PC-3 (cell line): ENCODE results near the gene HECW1. TPM values are rescaled to one million over a fixed set of nuclear protein-coding genes. Genes with fewer than 3 reads are reported as not detected.

ENCODE experiments used
- ATAC-seq: fragments of 200-7000 bp; cut with Tn5 transposase; 2 replicates; pipeline ENCODE4 v1.9.1; 2020; ENCODE audit warnings: mild to moderate bottlenecking, moderate library complexity
- BruUV-seq: library from RNA; stranded (reverse); fragments of 400-500 nt; replicated peaks from 2 replicates; lab custom pipeline; 2021; lab: Mats Ljungman, UMichigan
- CTCF ChIA-PET: fragments of 300-600 bp; sonication (Branson Sonifier 250); formaldehyde crosslinking; loops from one replicate; lab custom pipeline; 2022; ENCODE audit warnings: antibody characterized with exemption; lab: Charles Lee
- POLR2A ChIA-PET: fragments of 300-600 bp; sonication (Branson Sonifier 250); formaldehyde crosslinking; loops from one replicate; lab custom pipeline; 2022; ENCODE audit warnings: antibody characterized with exemption; ENCODE audit not compliant: unreplicated experiment; lab: Charles Lee
- DNase-seq: peaks from one replicate; pipeline ENCODE4 v3.0.0-alpha.2; 2015
- H2AFZ ChIP-seq: fragments of 300-600 bp; sonication (generic); 2 replicates; pipeline ENCODE4 v1.6.0; 2016; ENCODE audit warnings: antibody characterized with exemption, low read length
- H3F3A ChIP-seq: fragments of 300-600 bp; sonication (generic); one replicate; pipeline ENCODE4 v1.6.0; 2017; ENCODE audit warnings: antibody characterized with exemption, low read length, control low read depth, mild to moderate bottlenecking; ENCODE audit not compliant: unreplicated experiment
- H3K27ac ChIP-seq: fragments of 300-600 bp; sonication (generic); 2 replicates; pipeline ENCODE4 v1.5.1; 2016; ENCODE audit warnings: mild to moderate bottlenecking, low read length
- H3K27me3 ChIP-seq: fragments of 300-600 bp; sonication (generic); 2 replicates; pipeline ENCODE4 v1.6.1; 2016; ENCODE audit warnings: low read length, mixed read lengths
- H3K36me3 ChIP-seq: fragments of 300-600 bp; sonication (generic); 2 replicates; pipeline ENCODE4 v1.6.1; 2016; ENCODE audit warnings: low read depth, mixed run types, low read length, mixed read lengths
- H3K4me1 ChIP-seq: fragments of 300-600 bp; sonication (generic); 2 replicates; pipeline ENCODE4 v1.5.1; 2016; ENCODE audit warnings: low read length; ENCODE audit not compliant: insufficient read depth
- H3K4me2 ChIP-seq: fragments of 300-600 bp; sonication (generic); 2 replicates; pipeline ENCODE4 v1.6.0; 2016; ENCODE audit warnings: low read length
- H3K4me3 ChIP-seq: fragments of 300-600 bp; sonication (generic); 2 replicates; pipeline ENCODE4 v1.5.1; 2016; ENCODE audit warnings: mild to moderate bottlenecking, low read length, mixed read lengths
- H3K79me2 ChIP-seq: fragments of 300-600 bp; sonication (generic); 2 replicates; pipeline ENCODE4 v1.6.1; 2017; ENCODE audit warnings: low read length, mixed read lengths
- H3K9ac ChIP-seq: fragments of 300-600 bp; sonication (generic); 2 replicates; pipeline ENCODE4 v1.6.0; 2016; ENCODE audit warnings: mild to moderate bottlenecking, low read length
- H3K9me2 ChIP-seq: fragments of 300-600 bp; sonication (generic); replicated peaks from 2 replicates; pipeline ENCODE4 v1.6.1; 2016; ENCODE audit warnings: mixed run types, low read length, mixed read lengths
- H3K9me3 ChIP-seq: fragments of 300-600 bp; sonication (generic); 2 replicates; pipeline ENCODE4 v1.6.1; 2016; ENCODE audit warnings: low read length, mixed read lengths
- H4K20me1 ChIP-seq: fragments of 300-600 bp; sonication (generic); 2 replicates; pipeline ENCODE4 v1.6.1; 2016; ENCODE audit warnings: low read length, mixed read lengths
- EZH2 ChIP-seq: fragments of 300-600 bp; sonication (generic); IDR thresholded peaks from one replicate; pipeline ENCODE4 v1.6.1; 2017; ENCODE audit warnings: antibody characterized with exemption, mild to moderate bottlenecking, low read length; ENCODE audit not compliant: unreplicated experiment
- EZH2phosphoT487 ChIP-seq: fragments of 300-600 bp; sonication (generic); IDR thresholded peaks from 2 replicates; pipeline ENCODE4 v1.6.1; 2018; ENCODE audit warnings: mild to moderate bottlenecking, antibody characterized with exemption, low read length, borderline replicate concordance
- intact Hi-C: fragments of 100-400 bp; cut with micrococcal nuclease; formaldehyde crosslinking; loops from 2 replicates; pipeline ENCODE4 v1.9.0; 2023
- total RNA-seq: library from RNA; depleted of rRNA; stranded (reverse); fragments of >200 nt; gene quantifications from 2 replicates; pipeline ENCODE4 v1.2.3, GENCODE V29; 2014
- TF ChIP-seq, protein P1 (sequence below): fragments of 300-600 bp; sonication (generic); conservative IDR thresholded peaks from 2 replicates; pipeline ENCODE4 v1.5.1; 2017; ENCODE audit warnings: antibody characterized with exemption, low read depth, mild to moderate bottlenecking, low read length

HECW1 gene
- total RNA-seq, 1 experiment from 2014 or later: 3.0 TPM

- ChIA-PET CTCF (no interaction called here), POLR2A (no interaction called here)
- H3K4me2 ChIP-seq: no peak overlapping the region
- H4K20me1 ChIP-seq: no peaks in the 10 kb centered on the region
- no peak overlapping the region for H3K4me3 ChIP-seq
- no peak for DNase-seq
- no TSS peak for BruUV-seq
- ATAC-seq: no peak
- no peaks in the 10 kb centered on the region for H3K79me2 ChIP-seq
- no peak overlapping the region for H3K9ac ChIP-seq
- TF ChIP-seq EZH2phosphoT487 (no peak), EZH2 (no peak)
- TF ChIP-seq, protein P1, sequence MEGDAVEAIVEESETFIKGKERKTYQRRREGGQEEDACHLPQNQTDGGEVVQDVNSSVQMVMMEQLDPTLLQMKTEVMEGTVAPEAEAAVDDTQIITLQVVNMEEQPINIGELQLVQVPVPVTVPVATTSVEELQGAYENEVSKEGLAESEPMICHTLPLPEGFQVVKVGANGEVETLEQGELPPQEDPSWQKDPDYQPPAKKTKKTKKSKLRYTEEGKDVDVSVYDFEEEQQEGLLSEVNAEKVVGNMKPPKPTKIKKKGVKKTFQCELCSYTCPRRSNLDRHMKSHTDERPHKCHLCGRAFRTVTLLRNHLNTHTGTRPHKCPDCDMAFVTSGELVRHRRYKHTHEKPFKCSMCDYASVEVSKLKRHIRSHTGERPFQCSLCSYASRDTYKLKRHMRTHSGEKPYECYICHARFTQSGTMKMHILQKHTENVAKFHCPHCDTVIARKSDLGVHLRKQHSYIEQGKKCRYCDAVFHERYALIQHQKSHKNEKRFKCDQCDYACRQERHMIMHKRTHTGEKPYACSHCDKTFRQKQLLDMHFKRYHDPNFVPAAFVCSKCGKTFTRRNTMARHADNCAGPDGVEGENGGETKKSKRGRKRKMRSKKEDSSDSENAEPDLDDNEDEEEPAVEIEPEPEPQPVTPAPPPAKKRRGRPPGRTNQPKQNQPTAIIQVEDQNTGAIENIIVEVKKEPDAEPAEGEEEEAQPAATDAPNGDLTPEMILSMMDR: no peak
- H3K36me3 ChIP-seq: no peaks in the 10 kb centered on the region
- H3K27me3 ChIP-seq: no peaks in the 10 kb centered on the region
- no peaks in the 10 kb centered on the region for H3K9me2 ChIP-seq
- H3K4me1 ChIP-seq: no peaks in the 10 kb centered on the region
- H2AFZ ChIP-seq: no peak overlapping the region
- H3K27ac ChIP-seq: no peak overlapping the region
- H3F3A ChIP-seq: no peaks in the 10 kb centered on the region
- H3K9me3 ChIP-seq: no peaks in the 10 kb centered on the region
- intact Hi-C loops: no loop called here
Observed at GRCh38 chr7:43311052-43311451, 198.6 kb downstream of the HECW1 start.

DNA sequence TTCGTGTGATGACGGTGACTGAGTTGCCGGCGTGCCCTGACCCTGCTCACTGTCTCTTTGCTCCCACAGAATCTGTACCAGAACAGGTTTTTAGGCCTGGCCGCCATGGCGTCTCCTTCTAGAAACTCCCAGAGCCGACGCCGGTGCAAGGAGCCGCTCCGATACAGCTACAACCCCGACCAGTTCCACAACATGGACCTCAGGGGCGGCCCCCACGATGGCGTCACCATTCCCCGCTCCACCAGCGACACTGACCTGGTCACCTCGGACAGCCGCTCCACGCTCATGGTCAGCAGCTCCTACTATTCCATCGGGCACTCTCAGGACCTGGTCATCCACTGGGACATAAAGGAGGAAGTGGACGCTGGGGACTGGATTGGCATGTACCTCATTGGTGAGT is 199.2 kb downstream of the HECW1 start:
- ATAC-seq (no peak), DNase-seq (no peak)
- Histone ChIP-seq H3K36me3 (no peaks in the 10 kb centered on the region), H3K79me2 (no peaks in the 10 kb centered on the region), H3F3A (no peaks in the 10 kb centered on the region), H3K4me2 (no peak overlapping the region), H3K9ac (no peak overlapping the region), H3K9me3 (no peaks in the 10 kb centered on the region), H3K4me1 (no peaks in the 10 kb centered on the region), H4K20me1 (no peaks in the 10 kb centered on the region), H2AFZ (no peak overlapping the region), H3K27ac (no peak overlapping the region), H3K4me3 (no peak overlapping the region), H3K9me2 (no peaks in the 10 kb centered on the region), H3K27me3 (no peaks in the 10 kb centered on the region)
- ChIA-PET CTCF (no interaction called here), POLR2A (no interaction called here)
- TF ChIP-seq EZH2: no peak
- no peak for TF ChIP-seq EZH2phosphoT487
- TF ChIP-seq, protein P1: no peak
- BruUV-seq: no TSS peak
- intact Hi-C loops: no loop called here

DNA sequence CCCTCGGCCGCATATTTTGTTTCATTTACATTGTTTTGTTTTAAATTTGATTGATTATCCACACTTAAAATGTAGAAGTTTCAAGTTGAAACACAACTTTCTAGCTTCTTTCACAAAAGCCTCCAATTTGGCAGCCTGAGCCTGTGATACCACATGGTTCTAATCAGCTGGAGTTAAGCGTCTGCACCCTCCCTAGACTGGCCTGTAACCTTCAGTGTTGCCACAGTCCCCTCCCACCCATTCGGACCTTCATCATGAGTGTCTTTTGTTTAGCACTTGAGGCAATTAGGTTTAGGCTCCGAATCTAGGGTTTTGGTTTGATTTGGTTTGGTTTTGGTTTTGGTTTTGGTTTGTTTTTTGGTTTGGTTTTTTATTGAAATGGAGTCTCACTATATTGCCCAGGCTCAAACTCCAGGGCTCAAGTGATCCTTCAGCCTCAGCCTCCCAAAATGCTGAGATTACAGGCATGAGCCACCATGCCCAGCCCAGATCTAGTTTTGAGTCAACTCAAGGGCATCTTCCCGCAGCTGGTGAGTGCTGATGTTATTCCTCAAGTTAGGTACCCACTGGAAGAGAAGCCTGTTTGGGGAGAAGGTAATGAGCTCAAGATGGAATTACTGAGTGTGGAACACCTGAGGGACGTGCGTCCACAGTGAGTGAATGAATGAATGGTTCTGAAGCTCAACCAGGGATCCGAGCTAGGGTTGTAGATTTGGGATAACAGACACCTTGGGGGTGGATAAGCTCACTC is 201.4 kb downstream of the HECW1 start:
- POLR2A ChIA-PET: no interaction called here
- no peak overlapping the region for H3K4me3 ChIP-seq
- ATAC-seq (no peak), DNase-seq (no peak)
- H3K9ac ChIP-seq: no peak overlapping the region
- H3F3A ChIP-seq: no peaks in the 10 kb centered on the region
- no peaks in the 10 kb centered on the region for H3K36me3 ChIP-seq
- intact Hi-C loops: no loop called here
- no peaks in the 10 kb centered on the region for H4K20me1 ChIP-seq
- H3K27ac ChIP-seq: no peak overlapping the region
- H3K4me1 ChIP-seq: no peaks in the 10 kb centered on the region
- no TSS peak for BruUV-seq
- TF ChIP-seq EZH2phosphoT487 (no peak), EZH2 (no peak)
- TF ChIP-seq, protein P1: no peak
- no peaks in the 10 kb centered on the region for H3K27me3 ChIP-seq
- H3K9me2 ChIP-seq: no peaks in the 10 kb centered on the region
- CTCF ChIA-PET: no interaction called here
- no peak overlapping the region for H3K4me2 ChIP-seq
- H3K9me3 ChIP-seq: no peaks in the 10 kb centered on the region
- no peak overlapping the region for H2AFZ ChIP-seq
- no peaks in the 10 kb centered on the region for H3K79me2 ChIP-seq
